Measurements from ENCODE around the gene TAF1D.

Gene TAF1D

GRCh38 chr11:93718057-93718563, 23.2 kb downstream of the TAF1D start:
- no peak for DNase-seq

- DNase-seq: no peak
Observed at GRCh38 chr11:93717501-93717900, 23.8 kb downstream of the TAF1D start.

- no peak for DNase-seq
Observed at GRCh38 chr11:93715797-93716396, 25.4 kb downstream of the TAF1D start.

GRCh38 chr11:93712678-93713077, 28.6 kb downstream of the TAF1D start:
- no peak for DNase-seq

GRCh38 chr11:93710239-93710638, 31.1 kb downstream of the TAF1D start:
- no peak for DNase-seq

GRCh38 chr11:93704237-93704636, 37.1 kb downstream of the TAF1D start:
- DNase-seq: no peak

GRCh38 chr11:93700830-93701229, 40.5 kb downstream of the TAF1D start:
- DNase-seq: no peak

GRCh38 chr11:93697611-93698010, 43.7 kb downstream of the TAF1D start:
- no peak for DNase-seq

GRCh38 chr11:93694557-93694956, 46.7 kb downstream of the TAF1D start:
- DNase-seq: no peak

GRCh38 chr11:93694109-93694508, 47.2 kb downstream of the TAF1D start:
- DNase-seq: no peak

- DNase-seq: peak; percentile 59 to 65
Observed at GRCh38 chr11:93689240-93689639, 52.1 kb downstream of the TAF1D start.

- DNase-seq: no peak
Observed at GRCh38 chr11:93686812-93687211, 54.5 kb downstream of the TAF1D start.

- DNase-seq: no peak
Observed at GRCh38 chr11:93686226-93686625, 55.1 kb downstream of the TAF1D start.
